ENCODE results near the gene KRT33A.

DNA sequence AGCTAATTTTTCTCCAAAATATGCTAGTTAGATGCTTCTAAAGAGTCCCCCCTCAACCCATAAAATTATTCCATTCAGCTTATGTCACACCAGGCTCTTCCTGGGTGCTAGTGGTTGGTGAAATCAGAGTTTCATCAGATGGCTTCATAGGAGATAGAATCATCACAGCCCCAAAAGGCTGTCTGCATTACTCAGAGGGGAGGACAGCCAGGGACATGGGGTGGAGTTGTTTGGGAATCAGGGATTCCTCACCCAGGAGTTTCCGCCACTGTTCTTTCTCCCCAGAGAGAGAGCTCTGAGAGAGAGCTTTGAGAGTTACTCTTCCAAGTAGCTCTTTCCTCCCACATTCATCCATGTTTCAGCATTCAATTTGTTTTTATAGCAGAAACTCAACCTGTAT is 31.8 kb upstream of the KRT33A start:
- TF ChIP-seq CTCF (conservative IDR thresholded peaks at IDR 0.05) (no peak), EZH2 (IDR thresholded peaks at IDR 0.05; ENCODE audit: low read depth) (no peak)

Data from PC-9 (cell line).